Endometrial microvascular endothelial cells (primary cell): ENCODE results near the gene CDH11. TPM values are rescaled to one million over a fixed set of nuclear protein-coding genes. Genes with fewer than 3 reads are reported as not detected.

Experiments
- in situ Hi-C: cut with HindIII; loops from 2 replicates; pipeline ENCODE4 v1.10.0; 2017; ENCODE audit warnings: low sequenced_read_pairs, low pct_unique_long_range_greater_than_20kb; ENCODE audit errors: inconsistent ontology term
- total RNA-seq: library from RNA; depleted of rRNA; stranded (reverse); fragments of >200 nt; gene quantifications from one replicate; pipeline ENCODE4 v1.2.3, GENCODE V29; 2015; ENCODE audit errors: inconsistent ontology term

The CDH11 gene
- total RNA-seq, 1 donor from 2014 or later: 17.6 TPM

GRCh38 chr16:65000654-65001053, 121.2 kb downstream of the CDH11 start:
- in situ Hi-C loops: no loop called here

- in situ Hi-C loops: no loop called here
These were observed 124.1 kb downstream of the CDH11 start for GRCh38 chr16:64997751-64998150.

DNA sequence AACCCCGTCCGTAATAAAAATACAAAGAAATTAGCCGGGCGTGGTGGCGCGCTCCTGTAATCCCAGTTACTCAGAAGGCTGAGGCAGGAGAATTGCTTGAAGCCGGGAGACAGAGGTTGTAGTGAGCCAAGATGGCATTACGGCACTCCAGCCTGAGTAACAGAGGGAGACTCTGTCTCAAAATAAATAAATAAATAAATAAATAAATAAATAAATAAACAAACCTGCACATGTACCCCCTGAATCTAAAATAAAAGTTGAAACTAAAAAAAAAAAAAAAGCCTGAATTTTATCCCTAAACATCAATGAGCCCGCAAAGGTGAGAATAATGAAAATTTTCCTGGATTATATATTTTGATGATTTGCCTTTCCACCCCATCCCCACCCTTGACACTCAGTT, 124.7 kb downstream of the CDH11 start:
- in situ Hi-C loops: no loop called here

DNA sequence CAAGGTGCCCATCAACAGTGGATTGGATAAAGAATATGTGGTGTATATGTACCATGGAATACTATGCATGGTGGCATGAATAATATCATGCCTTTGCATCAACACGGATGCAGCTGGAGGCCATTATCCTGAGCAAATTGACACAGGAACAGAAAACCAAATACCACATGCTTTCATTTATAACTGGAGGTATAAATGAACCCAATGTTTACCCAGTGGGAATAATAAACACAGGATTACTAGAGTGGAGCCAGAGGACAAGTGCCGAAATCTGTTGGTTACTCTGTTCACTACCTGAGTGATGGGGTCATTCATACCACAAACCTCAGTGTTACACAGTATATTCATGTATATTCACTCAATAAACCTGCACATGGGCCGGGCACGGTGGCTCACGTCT, 125.2 kb downstream of the CDH11 start:
- in situ Hi-C loops: no loop called here

GRCh38 chr16:64993464-64993863, 128.4 kb downstream of the CDH11 start:
- in situ Hi-C loops: no loop called here

DNA sequence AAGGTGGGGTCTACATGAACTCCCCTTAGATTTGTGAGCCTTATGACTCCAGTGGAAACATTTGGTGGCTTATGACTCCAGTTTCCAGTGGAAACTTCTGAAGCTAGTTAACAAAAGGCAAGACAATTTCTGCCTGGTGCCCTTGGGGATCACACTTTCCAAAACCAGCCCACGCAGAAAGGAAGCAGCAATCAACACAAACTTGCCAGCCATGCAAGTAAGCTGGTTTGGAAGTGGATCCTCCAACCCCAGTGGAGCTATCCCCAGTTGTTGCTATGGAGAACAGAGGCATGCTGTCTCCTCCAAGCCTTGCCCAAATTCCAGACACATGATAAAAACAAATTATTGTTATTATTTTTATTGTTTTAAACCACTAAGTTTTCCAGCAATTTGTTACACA, 130.9 kb downstream of the CDH11 start:
- in situ Hi-C loops: no loop called here

DNA sequence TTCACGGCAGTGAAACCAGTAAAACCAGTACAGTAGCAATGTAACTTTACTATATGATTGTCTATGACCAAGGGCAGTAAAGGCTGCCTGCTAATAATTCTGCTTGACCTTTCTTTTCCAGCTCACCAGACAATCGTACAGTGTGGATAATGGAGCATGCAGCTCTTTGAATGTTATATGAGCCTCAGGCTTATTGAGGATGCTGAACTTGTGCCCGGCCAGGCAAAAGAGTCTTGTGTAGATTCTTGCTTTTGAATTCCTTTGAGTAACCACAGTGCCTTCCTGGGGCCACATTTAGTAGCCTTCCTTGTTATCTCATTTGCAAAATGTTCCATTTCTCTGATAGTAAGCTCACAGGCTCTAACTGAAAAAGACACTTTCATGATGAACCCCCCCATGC, 131.8 kb downstream of the CDH11 start:
- in situ Hi-C loops: no loop called here

- in situ Hi-C loops: no loop called here
These were observed 132.8 kb downstream of the CDH11 start for GRCh38 chr16:64989050-64989449.

DNA sequence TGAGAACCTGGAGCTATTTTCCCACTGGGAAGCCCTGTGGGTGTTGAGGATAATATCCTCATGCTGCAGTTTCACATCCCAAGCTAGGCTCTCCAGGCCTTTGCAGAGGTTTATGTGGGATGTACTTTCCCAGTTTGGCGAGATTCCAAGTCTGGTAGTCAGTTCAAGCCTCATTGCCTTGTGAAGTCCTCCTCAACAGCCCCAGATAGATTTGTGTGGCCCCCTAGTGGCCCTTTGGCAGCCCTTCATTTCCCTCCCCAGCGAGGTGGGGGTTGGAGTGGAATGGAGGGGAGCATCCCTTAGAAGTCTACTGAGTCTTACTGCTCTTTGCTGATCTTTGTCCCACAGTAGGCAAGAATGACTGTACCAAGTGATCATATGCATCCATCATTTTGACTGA, 137.9 kb downstream of the CDH11 start:
- in situ Hi-C loops: no loop called here

GRCh38 chr16:64983231-64983630, 138.6 kb downstream of the CDH11 start:
- in situ Hi-C loops: no loop called here

DNA sequence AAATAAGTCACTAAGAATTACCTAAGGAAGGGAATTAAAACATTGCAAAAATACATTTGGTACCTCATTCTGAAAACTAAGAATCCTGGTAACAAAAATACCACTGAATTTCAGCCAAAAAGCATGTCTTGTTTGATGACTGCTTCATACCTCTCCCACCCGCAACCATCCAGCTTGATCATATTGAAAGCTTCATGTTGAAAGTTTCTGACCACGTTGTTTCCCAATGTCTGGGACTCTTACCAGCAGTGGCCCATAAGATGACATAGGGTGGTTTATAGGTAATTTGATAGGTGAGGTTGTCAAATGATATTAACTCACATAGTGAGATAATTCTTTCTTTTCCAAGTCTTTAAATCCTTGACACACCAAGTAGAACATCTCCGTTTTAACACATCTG, 139.3 kb downstream of the CDH11 start:
- in situ Hi-C loops: no loop called here

- in situ Hi-C loops: no loop called here
These were observed 140.1 kb downstream of the CDH11 start for GRCh38 chr16:64981568-64982281.

DNA sequence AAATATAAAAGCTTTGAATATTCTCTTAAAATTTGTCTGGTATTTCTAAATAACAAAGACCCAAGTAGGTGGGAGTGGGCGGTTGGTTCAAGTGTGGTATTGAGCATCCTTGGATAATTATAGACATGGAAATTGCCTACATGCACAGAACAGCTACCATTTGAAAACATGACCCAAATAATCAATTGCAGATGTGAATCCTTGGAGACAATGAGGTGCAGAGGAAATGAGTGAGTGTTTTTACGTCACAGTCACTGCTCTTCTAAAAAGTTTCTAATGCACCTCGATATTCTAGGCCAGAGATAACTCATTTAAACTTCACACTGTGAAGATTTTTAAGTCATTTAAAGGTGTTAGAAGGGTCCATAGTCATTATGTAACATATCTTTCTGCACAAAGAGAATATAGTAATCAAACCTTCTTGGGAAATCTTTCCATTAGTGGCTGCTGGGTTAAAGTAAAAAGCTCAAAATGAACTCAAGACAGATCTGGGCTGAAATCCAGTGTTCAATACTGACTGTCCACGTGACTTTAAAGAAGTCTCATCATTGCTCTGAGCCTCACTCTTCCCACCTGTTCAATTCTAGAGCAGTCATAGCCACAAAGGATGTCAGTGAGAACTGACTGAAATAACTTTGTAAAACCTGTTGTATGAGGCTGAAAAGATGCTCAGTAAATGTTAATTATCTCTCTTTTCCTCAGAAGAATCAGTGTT, 144.5 kb downstream of the CDH11 start:
- in situ Hi-C loops: no loop called here

GRCh38 chr16:64975821-64976220, 146.0 kb downstream of the CDH11 start:
- in situ Hi-C loops: no loop called here

- in situ Hi-C loops: no loop called here
These were observed 147.5 kb downstream of the CDH11 start for GRCh38 chr16:64974381-64974780.

DNA sequence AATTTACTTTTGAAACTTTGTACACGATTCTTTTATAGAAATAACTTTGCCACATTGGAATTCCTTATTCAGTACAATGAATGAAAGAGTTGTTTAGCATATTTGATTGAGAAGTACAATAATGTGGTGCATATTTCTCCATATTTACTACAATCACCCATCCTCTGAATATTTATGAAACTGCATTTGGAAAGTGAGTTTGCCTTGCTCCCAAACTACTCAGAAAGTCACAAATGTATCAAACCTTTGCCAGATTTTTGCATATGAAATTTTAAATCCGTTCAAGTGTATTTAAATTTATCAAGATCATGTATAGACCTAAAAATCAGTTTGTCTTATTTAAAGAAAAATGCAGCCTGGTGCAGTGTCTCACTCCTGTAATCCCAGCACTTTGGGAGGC, 148.7 kb downstream of the CDH11 start:
- in situ Hi-C loops: no loop called here

- in situ Hi-C loops: no loop called here
These were observed 150.7 kb downstream of the CDH11 start for GRCh38 chr16:64971171-64971570.

- in situ Hi-C loops: no loop called here
These were observed 152.6 kb downstream of the CDH11 start for GRCh38 chr16:64969221-64969620.

DNA sequence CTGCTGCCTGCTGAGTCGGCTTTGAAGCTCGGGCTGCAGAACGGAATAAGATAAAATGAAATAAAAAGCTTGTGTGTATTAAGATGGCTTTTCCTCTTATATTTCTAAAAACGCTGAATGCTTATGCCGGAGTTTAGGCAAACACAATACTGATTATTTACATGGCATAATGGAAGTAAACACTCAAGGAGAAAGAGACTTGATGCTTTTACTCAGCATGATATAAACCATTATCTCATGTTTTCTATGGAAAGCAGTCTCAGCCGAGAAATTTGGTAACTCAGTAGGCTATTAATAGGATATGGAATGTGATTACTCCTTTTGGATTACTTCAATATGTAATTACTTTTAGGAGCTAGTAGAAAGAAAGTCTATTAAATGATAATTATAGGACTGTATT, 153.3 kb downstream of the CDH11 start:
- in situ Hi-C loops: no loop called here

- in situ Hi-C loops: no loop called here
These were observed 157.7 kb downstream of the CDH11 start for GRCh38 chr16:64964126-64964540.

DNA sequence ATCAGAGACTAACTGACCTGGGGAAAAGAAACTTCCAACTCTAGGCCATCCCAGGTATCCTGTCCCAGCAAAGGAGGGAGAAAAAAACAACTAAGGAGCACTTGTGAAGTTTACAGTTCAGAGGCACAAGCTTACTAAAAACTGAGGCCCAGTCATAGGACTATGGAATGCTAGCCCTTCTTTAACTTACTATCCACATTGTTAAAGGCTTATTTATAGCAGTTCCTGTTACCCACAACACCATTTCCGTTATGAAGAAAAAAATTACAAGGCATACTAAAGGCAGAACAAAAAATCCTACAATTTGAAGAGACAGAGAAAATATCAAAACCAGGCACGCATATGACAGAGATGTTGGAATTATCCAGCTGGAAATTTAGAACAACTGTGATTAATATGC, 159.1 kb downstream of the CDH11 start:
- in situ Hi-C loops: no loop called here
